Measurements from ENCODE around the gene ABCG4.
"Not testable (repeated sequence)": the region's sequence is repeated elsewhere in the genome, so short reads cannot be mapped to it uniquely, and the experiment has no call there.

The ABCG4 gene

DNA sequence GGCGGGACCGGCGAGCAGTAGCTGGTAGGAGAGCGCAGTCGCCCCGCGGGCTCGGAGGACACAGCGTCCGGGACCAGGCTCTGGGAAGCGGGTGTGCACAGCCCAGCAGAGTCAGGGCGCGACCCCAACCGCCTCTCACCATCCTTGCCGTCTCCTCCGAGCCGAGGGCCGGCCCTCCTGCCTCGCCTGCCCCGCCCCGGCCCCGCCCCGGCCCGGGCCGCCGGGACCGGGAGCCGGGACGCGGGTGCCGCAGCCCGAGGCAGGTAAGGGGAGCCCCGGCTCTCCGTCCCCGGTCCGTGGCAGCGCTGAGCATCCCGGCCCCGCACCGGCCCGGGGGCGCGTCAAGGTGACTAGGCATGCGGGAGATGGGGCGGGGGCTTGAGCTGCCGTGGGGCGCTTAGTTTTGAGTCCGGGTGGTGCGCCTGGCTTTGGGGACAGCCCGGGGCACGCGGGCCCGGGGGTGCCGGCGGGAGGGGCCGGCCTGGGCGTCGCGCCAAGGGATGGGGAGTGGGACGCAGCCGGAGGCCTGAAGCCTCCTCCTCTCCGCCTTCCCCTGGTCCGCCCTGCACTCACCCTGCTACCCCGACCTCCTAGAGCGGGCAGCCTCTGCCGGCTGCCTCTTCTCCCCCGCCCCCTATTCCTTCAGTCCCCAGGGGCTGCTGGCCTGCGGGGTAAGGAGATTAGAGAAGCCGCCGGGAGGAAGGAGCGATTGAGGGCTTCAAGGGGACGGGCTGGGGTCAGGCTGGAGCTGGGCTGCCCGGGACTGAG lies at the start of gene ABCG4:
Gene ABCG4 (plus strand): TSS at position 35 of the 768 bp plus-strand sequence. CDS start 914 bp downstream, outside the sequence.
- DNase-seq (ENCODE audit: low read depth in 2 of 3, low spot score in 1 of 3): peak in 1 of 3 donors; percentile 10

GRCh38 chr11:119099711-119100110 lies 49.1 kb upstream of the ABCG4 start:
- no peak for DNase-seq (ENCODE audit: low read depth in 2 of 3, low spot score in 1 of 3)

GRCh38 chr11:119100246-119100970 lies 48.4 kb upstream of the ABCG4 start:
- DNase-seq (ENCODE audit: low read depth in 2 of 3, low spot score in 1 of 3): no peak

- DNase-seq (ENCODE audit: low read depth in 2 of 3, low spot score in 1 of 3): no peak
These were observed 47.7 kb upstream of the ABCG4 start for GRCh38 chr11:119100994-119101758.

DNA sequence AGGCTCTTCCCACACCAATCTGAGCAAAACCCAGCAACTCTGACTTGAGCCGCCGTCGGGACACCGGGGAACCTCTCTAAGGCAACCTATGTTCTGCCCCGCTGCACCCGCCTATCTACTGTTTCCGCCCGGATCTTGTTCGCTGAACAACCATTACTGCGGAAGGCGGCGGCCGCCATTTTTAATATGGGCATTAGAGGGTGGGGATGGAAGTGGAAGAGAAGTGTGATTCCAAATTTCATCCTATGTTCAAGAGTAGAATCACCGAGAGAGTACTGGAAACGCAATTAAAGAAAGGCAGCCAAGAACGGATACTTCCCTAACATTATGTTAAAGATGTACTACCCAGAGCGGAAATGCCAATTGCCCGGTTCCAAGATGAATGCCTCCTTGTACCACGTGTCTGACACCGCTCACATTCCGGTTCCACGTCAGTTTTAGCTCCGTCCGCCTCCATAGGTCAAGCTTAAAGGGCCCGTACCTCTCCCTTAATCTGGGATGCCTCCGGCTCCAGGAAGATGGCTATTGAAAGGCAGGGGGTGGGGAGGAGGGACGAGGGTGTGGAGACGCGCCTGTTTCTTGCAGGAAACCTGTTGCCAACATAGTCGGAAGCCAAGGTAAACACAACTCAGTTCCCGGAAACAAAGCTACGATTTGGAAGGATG lies 47.0 kb upstream of the ABCG4 start, which contains the start of gene DPAGT1:
Gene DPAGT1 (minus strand): TSS at position 95 of the 665 bp plus-strand sequence. CDS start 198 bp downstream, outside the sequence.
- DNase-seq (ENCODE audit: low read depth in 2 of 3, low spot score in 1 of 3): peak; percentile 79 to 81 (median 80)

DNA sequence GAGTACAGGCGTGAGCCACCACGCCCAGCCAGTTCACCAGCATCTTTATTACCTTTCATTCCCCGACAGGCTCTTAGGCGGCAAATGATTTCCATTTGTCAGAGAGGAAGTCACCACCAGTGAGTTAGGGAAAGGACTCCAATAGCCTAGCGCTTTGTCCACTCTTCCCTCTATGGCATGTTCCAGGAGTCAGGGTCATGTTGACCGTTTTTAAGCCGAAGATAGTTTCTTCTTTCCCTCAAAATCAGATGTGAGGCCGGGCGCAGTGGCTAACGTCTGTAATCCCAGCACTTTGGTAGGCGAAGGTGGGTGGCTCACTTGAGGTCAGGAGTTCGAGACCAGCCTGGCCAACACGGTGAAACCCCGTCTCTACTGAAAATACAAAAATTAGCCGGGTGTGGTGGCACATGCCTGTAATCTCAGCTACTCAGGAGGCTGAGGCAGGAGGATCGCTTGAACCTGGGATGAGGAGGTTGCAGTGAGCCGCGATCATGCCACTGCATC lies 45.6 kb upstream of the ABCG4 start:
- DNase-seq (ENCODE audit: low read depth in 2 of 3, low spot score in 1 of 3): not testable (repeated sequence)

DNA sequence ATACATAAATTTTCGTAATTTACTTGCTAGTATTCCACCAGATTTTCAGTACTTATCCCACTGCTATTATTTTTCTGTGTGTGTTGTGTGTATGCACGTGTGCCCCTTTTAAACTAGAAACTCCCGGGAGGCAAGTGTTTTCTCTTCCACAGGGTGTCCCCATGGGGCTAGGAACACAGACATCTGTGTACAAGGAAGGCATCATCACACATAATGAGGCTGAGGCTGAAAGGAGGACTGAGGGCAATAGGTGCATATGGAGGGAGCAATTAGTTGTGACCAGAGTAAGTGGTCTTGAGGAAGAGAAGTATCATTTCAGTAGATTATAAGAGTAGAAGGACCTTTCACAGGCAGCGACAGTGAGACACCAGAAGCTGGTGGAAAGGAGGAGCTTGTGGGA lies 45.1 kb upstream of the ABCG4 start:
- DNase-seq (ENCODE audit: low read depth in 2 of 3, low spot score in 1 of 3): no peak

DNA sequence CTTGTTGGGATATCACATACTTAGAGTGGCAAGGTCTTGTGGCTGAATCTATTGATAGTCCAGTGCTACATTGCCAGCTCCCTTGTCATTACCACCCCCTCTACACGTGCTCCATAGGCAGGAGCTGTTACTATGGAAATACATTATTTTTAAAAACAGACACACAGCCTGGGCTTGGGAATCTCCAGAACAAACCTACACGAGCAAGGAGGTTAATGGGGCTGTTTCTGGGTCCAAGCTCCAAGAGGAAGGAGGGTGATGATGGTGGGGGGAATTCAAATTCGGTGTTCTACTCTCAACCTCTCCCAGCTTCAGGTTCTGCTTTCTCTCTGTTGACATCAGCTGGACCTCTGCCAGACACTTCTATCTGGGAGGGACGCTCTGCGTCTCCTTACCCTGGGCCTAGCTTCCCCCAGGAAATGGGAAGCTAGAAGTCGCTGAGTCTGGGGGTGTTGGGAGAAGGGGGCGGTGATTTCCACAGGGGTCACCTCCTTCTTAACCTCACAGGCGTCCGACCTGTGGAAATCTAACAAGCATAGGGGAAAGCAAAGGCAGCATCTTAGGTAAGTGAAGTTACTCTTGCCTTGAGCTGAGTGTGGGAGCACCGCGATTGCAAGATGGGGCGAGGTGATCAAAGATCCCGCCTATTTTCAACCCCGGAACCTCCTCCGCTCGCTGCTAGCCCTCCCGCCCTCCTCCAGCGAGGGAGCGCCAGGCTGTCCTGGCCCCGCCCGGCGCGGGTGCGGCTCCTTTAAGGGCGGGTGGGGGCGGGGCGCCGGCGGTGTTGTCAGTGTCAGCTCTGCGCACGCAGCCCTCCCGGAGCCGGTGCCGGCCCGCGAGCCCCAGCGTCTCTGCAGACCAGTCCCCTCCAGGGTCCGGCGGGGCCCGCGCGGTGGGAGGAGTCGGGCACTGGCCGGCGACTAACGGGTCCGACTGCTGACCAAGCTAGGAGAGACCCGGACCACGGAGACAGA lies 42.0 kb upstream of the ABCG4 start, which contains the start of gene C2CD2L:
Gene C2CD2L (plus strand): TSS at position 781 of the 974 bp plus-strand sequence. CDS start 398 bp downstream, outside the sequence.
- DNase-seq (ENCODE audit: low read depth in 2 of 3, low spot score in 1 of 3): peak; percentile 80 to 88 (median 86)

DNA sequence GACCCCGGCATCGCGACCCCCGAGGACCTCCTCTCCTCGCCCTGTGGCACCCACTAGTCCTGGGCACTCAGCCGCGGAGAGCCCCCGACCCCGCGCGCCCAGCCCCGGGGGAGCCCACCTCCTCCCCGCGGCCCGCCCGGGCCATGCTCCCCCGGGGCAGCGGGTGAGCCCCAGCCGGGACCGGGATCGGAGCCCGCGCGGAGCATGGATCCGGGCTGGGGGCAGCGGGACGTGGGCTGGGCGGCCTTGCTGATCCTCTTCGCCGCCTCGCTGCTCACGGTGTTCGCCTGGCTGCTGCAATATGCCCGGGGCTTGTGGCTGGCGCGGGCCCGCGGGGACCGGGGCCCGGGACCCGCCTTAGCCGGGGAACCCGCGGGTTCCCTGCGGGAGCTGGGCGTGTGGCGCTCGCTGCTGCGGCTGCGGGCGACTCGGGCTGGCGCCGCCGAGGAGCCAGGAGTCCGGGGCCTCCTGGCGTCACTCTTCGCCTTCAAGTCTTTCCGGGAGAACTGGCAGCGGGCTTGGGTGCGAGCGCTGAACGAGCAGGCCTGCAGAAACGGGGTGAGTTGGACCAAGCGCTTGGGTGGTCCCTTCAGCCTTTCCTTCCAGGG lies 41.2 kb upstream of the ABCG4 start:
- DNase-seq (ENCODE audit: low read depth in 2 of 3, low spot score in 1 of 3): no peak

DNA sequence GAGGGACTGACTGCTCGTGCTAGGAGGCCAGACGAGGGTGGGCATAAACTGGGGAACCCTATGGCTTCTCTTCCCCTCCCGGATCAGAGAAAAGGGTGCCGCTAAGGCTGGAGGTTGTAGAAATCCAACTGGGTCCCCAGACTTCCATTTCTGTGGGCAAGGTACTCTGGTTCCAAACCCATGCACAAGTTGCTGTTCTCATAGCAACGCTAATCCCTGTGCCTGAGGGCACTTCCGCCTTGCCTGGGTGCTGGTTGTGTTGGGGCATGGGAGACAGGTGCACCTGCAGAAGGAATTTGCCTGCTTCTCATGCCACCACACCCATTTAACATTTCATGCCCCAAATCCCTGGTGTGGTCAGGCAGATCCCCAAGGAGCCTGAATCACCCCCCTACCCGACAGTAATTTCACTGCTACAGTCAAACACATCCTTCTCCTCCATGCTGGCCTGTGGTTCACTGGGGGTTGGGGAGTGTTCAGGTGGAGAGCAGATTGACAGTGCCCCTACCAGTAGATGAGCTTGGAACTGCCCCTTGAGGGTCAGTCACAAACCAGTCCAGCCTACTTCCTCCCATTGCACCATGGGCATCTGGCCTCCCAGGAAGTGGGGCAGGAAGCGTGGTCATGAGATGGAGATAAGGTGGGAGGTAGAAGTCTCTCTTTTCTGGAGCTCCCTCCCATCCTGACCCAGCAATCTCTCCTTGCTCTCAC lies 40.6 kb upstream of the ABCG4 start:
- no peak for DNase-seq (ENCODE audit: low read depth in 2 of 3, low spot score in 1 of 3)

GRCh38 chr11:119108857-119109221 lies 40.0 kb upstream of the ABCG4 start:
- no peak for DNase-seq (ENCODE audit: low read depth in 2 of 3, low spot score in 1 of 3)

GRCh38 chr11:119109843-119110242 lies 39.0 kb upstream of the ABCG4 start:
- DNase-seq (ENCODE audit: low read depth in 2 of 3, low spot score in 1 of 3): no peak

DNA sequence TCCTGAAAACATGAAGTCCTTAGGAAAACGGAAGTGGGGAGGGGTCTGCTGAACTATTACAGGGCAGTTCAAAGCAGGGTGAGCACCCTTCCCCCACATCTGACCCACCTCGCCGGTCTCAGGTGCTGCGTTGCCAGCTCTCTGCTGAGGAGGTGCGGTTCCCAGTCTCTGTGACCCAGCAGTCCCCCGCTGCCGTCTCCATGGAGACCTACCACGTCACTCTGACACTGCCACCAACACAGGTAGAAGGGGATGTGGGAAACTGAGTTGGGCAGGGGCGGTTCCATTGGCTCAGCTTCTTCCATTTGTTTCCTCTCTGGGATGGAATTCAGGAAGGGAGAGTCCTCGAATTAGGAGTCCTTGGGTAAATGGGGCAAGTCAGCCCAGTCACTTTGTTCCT lies 38.4 kb upstream of the ABCG4 start:
- no peak for DNase-seq (ENCODE audit: low read depth in 2 of 3, low spot score in 1 of 3)

DNA sequence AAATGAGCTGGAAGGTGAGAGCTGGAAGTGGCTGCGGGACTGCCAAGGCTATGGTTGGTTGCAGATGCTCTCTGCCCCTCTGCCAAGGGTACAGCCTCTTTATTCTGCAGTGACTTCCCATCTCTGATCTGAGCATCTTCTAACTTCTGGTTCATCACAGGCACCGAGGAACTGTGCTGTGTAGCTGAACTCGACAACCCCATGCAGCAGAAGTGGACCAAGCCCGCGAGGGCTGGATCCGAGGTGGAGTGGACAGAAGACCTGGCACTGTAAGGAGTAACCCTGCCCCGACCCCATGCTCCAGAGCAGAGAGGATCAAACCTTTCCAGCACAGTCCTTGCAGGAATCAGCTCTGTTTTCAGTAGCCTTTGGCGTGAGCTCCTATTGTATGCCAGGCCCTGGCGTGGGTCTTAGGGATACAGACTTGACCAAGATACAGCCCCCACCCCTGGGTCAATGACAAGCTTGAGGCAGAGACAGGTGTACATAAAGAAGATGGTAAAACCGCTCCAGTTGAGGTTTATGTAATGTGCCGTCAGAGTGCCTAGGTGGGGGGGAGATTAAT lies 37.4 kb upstream of the ABCG4 start:
- no peak for DNase-seq (ENCODE audit: low read depth in 2 of 3, low spot score in 1 of 3)

DNA sequence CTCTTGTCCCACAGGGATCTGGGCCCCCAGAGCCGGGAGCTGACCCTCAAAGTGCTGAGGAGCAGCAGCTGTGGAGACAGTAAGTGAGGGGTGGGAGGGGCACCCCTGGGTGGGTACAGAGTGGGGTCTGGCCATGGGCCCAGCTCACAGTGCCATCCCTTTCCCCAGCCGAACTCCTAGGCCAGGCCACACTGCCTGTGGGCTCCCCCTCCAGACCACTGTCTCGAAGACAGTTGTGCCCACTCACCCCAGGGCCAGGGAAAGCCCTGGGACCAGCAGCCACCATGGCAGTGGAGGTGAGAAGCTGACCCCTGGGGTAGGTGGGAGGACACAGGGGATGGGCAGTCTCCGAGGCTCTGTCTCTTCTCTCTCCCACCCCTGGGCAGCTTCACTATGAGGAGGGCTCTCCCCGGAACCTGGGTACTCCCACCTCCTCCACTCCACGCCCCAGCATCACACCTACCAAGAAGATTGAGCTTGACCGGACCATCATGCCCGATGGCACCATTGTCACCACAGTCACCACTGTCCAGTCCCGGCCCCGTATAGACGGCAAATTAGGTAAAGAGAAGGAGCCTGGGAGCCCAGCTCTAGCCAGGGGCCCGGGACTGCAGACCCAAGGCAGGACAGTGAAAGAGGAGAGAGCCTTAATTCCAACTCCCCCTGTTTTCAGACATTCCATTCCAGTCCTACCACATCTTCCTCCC lies 36.4 kb upstream of the ABCG4 start:
- DNase-seq (ENCODE audit: low read depth in 2 of 3, low spot score in 1 of 3): no peak

- no peak for DNase-seq (ENCODE audit: low read depth in 2 of 3, low spot score in 1 of 3)
These were observed 35.1 kb upstream of the ABCG4 start for GRCh38 chr11:119113716-119114115.

- no peak for DNase-seq (ENCODE audit: low read depth in 2 of 3, low spot score in 1 of 3)
These were observed 34.5 kb upstream of the ABCG4 start for GRCh38 chr11:119114351-119114750.

Measured in stimulated activated CD4-positive, alpha-beta T cell treated with anti-CD3 and anti-CD28 coated beads, Interleukin-12 subunit alpha, Interleukin-12 subunit beta, amount 100 ng/mL, for 48 hours (primary cell).